ENCODE results near the gene KISS1R.
"Not testable (repeated sequence)": the region's sequence is repeated elsewhere in the genome, so short reads cannot be mapped to it uniquely, and the experiment has no call there.

KISS1R gene

GRCh38 chr19:955803-956765, 39.0 kb downstream of the KISS1R start:
- DNase-seq = no peak

DNA sequence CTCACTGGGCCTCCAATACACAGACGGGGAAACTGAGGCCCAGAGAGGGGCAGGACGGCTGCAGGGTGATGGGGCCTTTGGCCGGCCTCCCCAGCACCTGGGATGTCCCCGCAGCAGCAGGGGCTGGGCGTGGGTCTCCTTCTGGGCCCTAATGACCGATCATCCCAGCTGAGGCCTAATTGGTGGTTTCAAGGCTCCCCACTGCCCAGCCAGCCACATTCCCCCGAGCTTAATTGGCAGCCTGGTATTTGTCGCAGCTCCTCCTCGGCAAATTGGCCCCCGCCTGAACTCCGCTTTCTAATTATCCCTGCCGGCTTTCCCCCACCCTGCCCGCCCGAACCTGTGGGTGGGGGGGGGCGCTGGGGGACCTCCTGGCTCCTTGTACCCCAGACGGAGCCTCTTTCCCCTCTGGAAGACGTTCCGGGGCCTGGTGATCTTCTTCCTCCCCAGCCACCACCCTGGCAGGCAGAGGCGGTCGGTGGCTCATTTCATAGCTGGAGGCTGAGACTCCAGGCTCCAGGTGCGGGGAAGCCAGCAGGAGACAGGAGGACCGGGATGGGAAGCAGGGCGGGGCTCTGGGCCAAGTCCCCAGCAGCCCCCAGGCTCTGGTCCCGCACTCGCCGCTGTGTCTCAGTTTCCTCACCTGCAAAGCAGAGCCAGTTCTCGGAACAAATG, 39.8 kb downstream of the KISS1R start:
- DNase-seq = no peak

- DNase-seq = not testable (repeated sequence)
Measured at GRCh38 chr19:957578-957977, 40.4 kb downstream of the KISS1R start.

GRCh38 chr19:958967-959855, 42.1 kb downstream of the KISS1R start:
- DNase-seq = peak; percentile 46

DNA sequence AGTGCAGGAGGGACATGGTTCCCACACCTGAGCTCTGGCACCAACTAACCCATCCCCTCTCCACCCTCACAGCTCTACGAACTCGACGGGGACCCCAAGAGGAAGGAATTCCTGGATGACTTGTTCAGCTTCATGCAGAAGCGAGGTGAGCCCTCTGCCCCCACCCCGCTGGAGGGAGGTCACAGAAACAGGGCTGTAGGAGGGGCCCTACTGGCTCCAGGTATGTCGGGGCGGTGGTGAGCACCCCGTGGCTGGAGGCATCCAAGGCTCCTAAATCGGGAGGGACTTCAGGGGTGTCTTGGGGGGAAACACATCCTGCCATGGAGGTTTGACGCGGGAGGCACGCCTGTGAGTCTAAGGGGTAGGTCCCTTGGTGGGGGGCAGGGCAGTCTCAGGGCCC, 42.9 kb downstream of the KISS1R start:
- no peak for DNase-seq

- DNase-seq = no peak
Measured at GRCh38 chr19:960601-960938, 43.4 kb downstream of the KISS1R start.

DNA sequence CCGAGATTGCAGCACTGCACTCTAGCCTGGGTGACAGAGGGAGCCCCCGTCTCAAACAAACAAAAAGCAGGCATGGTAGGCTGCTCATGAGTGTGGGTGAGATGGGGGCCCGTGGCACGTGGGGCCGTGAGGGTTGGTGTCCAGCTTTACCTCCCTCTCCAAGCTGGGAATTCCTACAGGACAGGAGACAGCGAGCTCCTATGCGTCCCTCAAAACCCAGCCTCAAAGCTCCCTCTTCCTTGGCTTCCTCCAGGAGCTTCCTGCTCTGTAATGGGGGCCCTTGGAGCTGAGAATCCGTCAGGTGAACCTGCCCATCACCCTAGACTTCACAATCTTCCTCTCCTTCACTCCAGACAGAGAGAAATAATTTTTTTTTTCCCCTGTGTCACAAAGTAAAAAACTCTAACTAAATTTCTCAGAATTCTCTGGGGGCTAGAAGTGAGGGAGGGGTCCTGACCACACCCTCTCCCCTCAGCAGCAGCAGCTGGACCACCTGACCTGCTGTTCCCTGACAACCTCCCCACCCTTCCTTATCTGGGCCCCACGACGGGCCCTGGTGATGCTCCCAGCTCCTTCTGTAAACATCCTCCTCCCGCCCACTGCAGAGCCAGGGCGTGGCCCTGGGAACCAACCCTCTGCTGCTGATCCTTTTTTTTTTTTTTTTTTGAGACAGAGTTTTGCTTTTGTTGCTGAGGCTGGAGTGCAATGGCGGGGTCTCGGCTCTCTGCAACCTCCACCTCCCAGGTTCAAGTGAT, 44.9 kb downstream of the KISS1R start:
- DNase-seq = no peak

GRCh38 chr19:962683-963400, 45.7 kb downstream of the KISS1R start:
- no peak for DNase-seq

DNA sequence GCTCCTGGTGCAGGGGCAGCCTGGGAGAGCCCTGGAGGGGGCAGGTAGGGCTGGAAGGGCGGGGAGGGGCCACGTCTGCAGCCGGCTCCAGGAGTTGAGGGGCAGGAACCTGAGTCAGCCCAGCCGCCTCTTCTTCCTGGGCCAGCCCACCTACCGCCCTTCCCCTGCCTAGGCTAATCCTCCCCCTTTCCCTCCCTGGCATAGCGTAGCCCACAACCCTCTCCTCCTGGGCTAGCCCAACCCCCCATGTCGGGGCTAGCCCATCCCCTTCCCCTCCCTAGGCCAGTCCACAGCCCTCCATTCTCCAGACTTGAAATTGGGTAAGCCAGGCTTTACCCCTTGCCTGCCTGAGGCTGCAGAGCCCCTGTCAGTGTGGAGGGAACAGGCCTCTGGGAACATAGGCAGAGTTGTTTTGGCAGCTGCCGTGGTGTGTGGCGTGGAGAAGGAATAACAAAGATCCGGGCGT, 46.4 kb downstream of the KISS1R start:
- no peak for DNase-seq

GRCh38 chr19:964116-964520, 47.0 kb downstream of the KISS1R start:
- no peak for DNase-seq

- no peak for DNase-seq
Measured at GRCh38 chr19:964761-965694, 47.9 kb downstream of the KISS1R start.

- DNase-seq = no peak
Measured at GRCh38 chr19:966485-967088, 49.5 kb downstream of the KISS1R start.

Measured in activated CD8-positive, alpha-beta memory T cell treated with anti-CD3 and anti-CD28 coated beads, Interleukin-2, amount 50 U/mL, for 4 hours (primary cell).